ENCODE data around the gene CERK. TPM values are rescaled to one million over a fixed set of nuclear protein-coding genes. Genes with fewer than 3 reads are reported as not detected.
A peak's percentile ranks its signal among the peaks of the same experiment; 100 is the strongest.

CERK gene
- total and polyA plus RNA-seq, 9 of the 15 experiments (the other 6 are each of a cell fraction or from before 2014, with no cell fraction given): 1.1 to 14.9 (median 8.7) TPM

DNA sequence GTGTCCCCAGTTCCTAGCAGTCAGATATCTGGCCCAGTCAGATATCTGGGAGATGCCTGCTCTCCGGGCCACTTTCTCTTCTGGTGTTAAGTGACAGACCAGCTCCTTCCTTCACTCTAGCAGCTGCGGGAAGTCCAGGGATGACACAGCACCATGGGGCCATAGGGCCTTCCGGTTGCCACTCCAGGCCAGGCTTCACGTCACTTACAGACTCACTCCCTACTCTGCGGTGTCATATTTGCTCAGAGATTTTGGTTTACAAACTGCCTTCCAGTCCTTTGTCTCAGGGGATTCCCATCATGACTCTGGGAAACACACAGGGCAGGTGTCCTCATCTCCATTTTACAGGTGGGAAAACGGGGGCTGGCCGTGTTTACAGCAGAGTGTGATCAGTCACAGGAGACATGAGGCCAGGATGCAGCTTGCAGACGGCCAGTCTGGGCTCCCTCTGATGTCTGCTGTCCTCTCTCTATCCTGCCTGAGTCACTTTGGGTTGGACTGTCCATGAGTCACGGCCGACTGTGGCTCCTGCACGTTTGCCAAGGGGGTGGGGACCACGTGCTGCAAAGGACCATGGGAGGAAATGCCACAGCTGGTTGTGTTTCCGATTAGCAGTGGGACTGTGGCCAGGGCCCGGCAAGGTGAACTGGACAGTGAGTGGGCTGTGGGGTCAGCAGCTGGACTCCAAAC is 16.2 kb upstream of the CERK start (continued):
- TF ChIP-seq ZNF280A (IDR thresholded peaks at IDR 0.05; ENCODE audit: low read depth, partially characterized antibody) (no peak), AFF4 (CRISPR knock-in tag; IDR thresholded peaks at IDR 0.05) (no peak), ZBTB17 (CRISPR knock-in tag; IDR thresholded peaks at IDR 0.05) (no peak), ZNF23 (CRISPR knock-in tag; IDR thresholded peaks at IDR 0.05) (no peak), ELF2 (CRISPR knock-in tag; IDR thresholded peaks at IDR 0.05) (no peak), ZNF717 (CRISPR knock-in tag; IDR thresholded peaks at IDR 0.05) (no peak), HIVEP1 (CRISPR knock-in tag; IDR thresholded peaks at IDR 0.05) (no peak), DDX20 (tag; IDR thresholded peaks at IDR 0.05; ENCODE audit: low read depth) (no peak), AFF1 (IDR thresholded peaks at IDR 0.05; ENCODE audit: low read depth in 1 of 2, partially characterized antibody in 2 of 2) (no peak)
- TF ChIP-seq, protein P1, sequence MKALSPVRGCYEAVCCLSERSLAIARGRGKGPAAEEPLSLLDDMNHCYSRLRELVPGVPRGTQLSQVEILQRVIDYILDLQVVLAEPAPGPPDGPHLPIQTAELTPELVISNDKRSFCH (CRISPR knock-in tag; IDR thresholded peaks at IDR 0.05): no peak
- TF ChIP-seq, protein P1 (tag; IDR thresholded peaks at IDR 0.05): peak; percentile 52; the same call in 1 of the 2 replicates
- TF ChIP-seq, protein P2, sequence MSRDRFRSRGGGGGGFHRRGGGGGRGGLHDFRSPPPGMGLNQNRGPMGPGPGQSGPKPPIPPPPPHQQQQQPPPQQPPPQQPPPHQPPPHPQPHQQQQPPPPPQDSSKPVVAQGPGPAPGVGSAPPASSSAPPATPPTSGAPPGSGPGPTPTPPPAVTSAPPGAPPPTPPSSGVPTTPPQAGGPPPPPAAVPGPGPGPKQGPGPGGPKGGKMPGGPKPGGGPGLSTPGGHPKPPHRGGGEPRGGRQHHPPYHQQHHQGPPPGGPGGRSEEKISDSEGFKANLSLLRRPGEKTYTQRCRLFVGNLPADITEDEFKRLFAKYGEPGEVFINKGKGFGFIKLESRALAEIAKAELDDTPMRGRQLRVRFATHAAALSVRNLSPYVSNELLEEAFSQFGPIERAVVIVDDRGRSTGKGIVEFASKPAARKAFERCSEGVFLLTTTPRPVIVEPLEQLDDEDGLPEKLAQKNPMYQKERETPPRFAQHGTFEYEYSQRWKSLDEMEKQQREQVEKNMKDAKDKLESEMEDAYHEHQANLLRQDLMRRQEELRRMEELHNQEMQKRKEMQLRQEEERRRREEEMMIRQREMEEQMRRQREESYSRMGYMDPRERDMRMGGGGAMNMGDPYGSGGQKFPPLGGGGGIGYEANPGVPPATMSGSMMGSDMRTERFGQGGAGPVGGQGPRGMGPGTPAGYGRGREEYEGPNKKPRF (IDR thresholded peaks at IDR 0.05; ENCODE audit: low read depth, low read length): no peak
- TF ChIP-seq, protein P3, sequence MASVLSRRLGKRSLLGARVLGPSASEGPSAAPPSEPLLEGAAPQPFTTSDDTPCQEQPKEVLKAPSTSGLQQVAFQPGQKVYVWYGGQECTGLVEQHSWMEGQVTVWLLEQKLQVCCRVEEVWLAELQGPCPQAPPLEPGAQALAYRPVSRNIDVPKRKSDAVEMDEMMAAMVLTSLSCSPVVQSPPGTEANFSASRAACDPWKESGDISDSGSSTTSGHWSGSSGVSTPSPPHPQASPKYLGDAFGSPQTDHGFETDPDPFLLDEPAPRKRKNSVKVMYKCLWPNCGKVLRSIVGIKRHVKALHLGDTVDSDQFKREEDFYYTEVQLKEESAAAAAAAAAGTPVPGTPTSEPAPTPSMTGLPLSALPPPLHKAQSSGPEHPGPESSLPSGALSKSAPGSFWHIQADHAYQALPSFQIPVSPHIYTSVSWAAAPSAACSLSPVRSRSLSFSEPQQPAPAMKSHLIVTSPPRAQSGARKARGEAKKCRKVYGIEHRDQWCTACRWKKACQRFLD (CRISPR knock-in tag; IDR thresholded peaks at IDR 0.05): peak; percentile 67; the same call in 1 of the 2 replicates
